HCT116 (cell line): Measurements from ENCODE around the gene SYNE2.

ENCODE experiments used
- EZH2 ChIP-seq: fragments of 200-600 bp; sonication (generic); IDR thresholded peaks from 2 replicates; pipeline ENCODE4 v1.6.1; 2017; ENCODE audit warnings: antibody characterized with exemption, mixed run types
- POLR2A ChIP-seq: IDR thresholded peaks from 2 replicates; pipeline ENCODE4 v1.7.0; 2011; ENCODE audit warnings: borderline replicate concordance; ENCODE audit not compliant: insufficient read depth, insufficient read length; ENCODE audit errors: extremely low read depth
- POLR2AphosphoS5 ChIP-seq: IDR thresholded peaks from 2 replicates; pipeline ENCODE4 v1.6.1; 2011; ENCODE audit warnings: mild to moderate bottlenecking, low read depth, low read length, moderate library complexity
- RAD21 ChIP-seq: IDR thresholded peaks from 2 replicates; pipeline ENCODE4 v1.6.1; 2012; ENCODE audit warnings: low read depth, mild to moderate bottlenecking
- SRF ChIP-seq: IDR thresholded peaks from 2 replicates; pipeline ENCODE4 v1.6.1; 2012; ENCODE audit warnings: low read depth
- ZNF274 ChIP-seq: fragments of 200-500 bp; sonication (Bioruptor generic); IDR thresholded peaks from 2 replicates; pipeline ENCODE4 v1.6.1; 2014; ENCODE audit warnings: mild to moderate bottlenecking, low read depth, low read length, inconsistent platforms
- TF ChIP-seq, protein P1 (sequence below), 3 experiments: fragments of 200-600 bp in 1 of 3; sonication (generic) in 1 of 3; IDR thresholded peaks in 2 of 3; conservative IDR thresholded peaks in 1 of 3; 2 replicates each; pipeline ENCODE4 v1.5.1; 2012 to 2017; ENCODE audit warnings: low read depth in 2 of 3, low read length in 2 of 3, antibody characterized with exemption in 1 of 3, borderline replicate concordance in 1 of 3, control low read depth in 1 of 3, mild to moderate bottlenecking in 1 of 3, mixed read lengths in 1 of 3, mixed run types in 1 of 3, moderate library complexity in 1 of 3; ENCODE audit not compliant: insufficient read depth in 1 of 3
- TF ChIP-seq, protein P2 (sequence below): IDR thresholded peaks from 2 replicates; pipeline ENCODE4 v1.6.1; 2012; ENCODE audit warnings: low read depth

DNA sequence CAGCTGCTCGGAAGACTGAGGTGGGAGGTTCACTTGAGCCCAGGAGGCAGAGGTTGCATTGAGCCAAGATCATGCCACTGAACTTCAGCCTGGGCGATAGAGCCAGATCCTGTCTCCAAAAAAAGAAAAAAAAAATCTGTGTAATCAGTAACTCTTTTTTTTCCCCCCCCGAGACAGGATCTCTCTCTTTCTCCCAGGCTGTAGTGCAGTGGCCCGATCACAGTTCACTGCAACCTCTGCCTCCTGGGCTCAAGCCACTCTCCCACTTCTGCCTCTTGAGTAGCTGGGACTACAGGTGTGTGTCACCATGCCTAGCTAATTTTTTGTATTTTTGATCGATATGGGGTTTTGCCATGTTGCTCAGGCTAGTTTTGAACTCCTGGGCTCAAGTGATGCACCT lies 113.6 kb downstream of the SYNE2 start:
- TF ChIP-seq, protein P1, sequence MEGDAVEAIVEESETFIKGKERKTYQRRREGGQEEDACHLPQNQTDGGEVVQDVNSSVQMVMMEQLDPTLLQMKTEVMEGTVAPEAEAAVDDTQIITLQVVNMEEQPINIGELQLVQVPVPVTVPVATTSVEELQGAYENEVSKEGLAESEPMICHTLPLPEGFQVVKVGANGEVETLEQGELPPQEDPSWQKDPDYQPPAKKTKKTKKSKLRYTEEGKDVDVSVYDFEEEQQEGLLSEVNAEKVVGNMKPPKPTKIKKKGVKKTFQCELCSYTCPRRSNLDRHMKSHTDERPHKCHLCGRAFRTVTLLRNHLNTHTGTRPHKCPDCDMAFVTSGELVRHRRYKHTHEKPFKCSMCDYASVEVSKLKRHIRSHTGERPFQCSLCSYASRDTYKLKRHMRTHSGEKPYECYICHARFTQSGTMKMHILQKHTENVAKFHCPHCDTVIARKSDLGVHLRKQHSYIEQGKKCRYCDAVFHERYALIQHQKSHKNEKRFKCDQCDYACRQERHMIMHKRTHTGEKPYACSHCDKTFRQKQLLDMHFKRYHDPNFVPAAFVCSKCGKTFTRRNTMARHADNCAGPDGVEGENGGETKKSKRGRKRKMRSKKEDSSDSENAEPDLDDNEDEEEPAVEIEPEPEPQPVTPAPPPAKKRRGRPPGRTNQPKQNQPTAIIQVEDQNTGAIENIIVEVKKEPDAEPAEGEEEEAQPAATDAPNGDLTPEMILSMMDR (IDR thresholded peaks at IDR 0.05 in 2 of 3, conservative IDR thresholded peaks at IDR 0.05 in 1 of 3; ENCODE audit: borderline replicate concordance in 1 of 3, insufficient read depth in 1 of 3, low read depth in 2 of 3, low read length in 2 of 3), result no peak
- TF ChIP-seq POLR2AphosphoS5 (no peak), ZNF274 (no peak), RAD21 (no peak), EZH2 (no peak), POLR2A (no peak), SRF (no peak)
- TF ChIP-seq, protein P2, sequence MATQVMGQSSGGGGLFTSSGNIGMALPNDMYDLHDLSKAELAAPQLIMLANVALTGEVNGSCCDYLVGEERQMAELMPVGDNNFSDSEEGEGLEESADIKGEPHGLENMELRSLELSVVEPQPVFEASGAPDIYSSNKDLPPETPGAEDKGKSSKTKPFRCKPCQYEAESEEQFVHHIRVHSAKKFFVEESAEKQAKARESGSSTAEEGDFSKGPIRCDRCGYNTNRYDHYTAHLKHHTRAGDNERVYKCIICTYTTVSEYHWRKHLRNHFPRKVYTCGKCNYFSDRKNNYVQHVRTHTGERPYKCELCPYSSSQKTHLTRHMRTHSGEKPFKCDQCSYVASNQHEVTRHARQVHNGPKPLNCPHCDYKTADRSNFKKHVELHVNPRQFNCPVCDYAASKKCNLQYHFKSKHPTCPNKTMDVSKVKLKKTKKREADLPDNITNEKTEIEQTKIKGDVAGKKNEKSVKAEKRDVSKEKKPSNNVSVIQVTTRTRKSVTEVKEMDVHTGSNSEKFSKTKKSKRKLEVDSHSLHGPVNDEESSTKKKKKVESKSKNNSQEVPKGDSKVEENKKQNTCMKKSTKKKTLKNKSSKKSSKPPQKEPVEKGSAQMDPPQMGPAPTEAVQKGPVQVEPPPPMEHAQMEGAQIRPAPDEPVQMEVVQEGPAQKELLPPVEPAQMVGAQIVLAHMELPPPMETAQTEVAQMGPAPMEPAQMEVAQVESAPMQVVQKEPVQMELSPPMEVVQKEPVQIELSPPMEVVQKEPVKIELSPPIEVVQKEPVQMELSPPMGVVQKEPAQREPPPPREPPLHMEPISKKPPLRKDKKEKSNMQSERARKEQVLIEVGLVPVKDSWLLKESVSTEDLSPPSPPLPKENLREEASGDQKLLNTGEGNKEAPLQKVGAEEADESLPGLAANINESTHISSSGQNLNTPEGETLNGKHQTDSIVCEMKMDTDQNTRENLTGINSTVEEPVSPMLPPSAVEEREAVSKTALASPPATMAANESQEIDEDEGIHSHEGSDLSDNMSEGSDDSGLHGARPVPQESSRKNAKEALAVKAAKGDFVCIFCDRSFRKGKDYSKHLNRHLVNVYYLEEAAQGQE, result no peak
